K562 (cell line): ENCODE measurements around the gene RACK1. TPM values are rescaled to one million over a fixed set of nuclear protein-coding genes. Genes with fewer than 3 reads are reported as not detected.

ENCODE experiments used
- E4F1 ChIP-seq: fragments of 250-450 bp; sonication (Bioruptor Pico); IDR thresholded peaks from 2 replicates; pipeline ENCODE4 v1.5.0; 2021; ENCODE audit warnings: mild to moderate bottlenecking, borderline replicate concordance
- ESRRA ChIP-seq: fragments of 450-650 bp; IDR thresholded peaks from 2 replicates; pipeline ENCODE4 v1.6.1; 2014; ENCODE audit warnings: low read depth, mild to moderate bottlenecking, moderate library complexity, borderline replicate concordance
- ETS1 ChIP-seq: conservative IDR thresholded peaks from 2 replicates; pipeline ENCODE4 v1.6.1; 2011; ENCODE audit warnings: low read depth, mild to moderate bottlenecking, low read length; ENCODE audit not compliant: control insufficient read depth
- FIP1L1 ChIP-seq: fragments of 200-400 bp; formaldehyde crosslinking; IDR thresholded peaks from 2 replicates; pipeline ENCODE4 v1.6.1; 2018; ENCODE audit warnings: mild to moderate bottlenecking, low read depth, low read length; ENCODE audit not compliant: poor library complexity, severe bottlenecking
- MGA ChIP-seq: fragments of 450-650 bp; IDR thresholded peaks from 2 replicates; pipeline ENCODE4 v1.6.1; 2016; ENCODE audit warnings: mild to moderate bottlenecking, moderate library complexity
- STAT6 ChIP-seq: sonication (generic); formaldehyde crosslinking; IDR thresholded peaks from 2 replicates; pipeline ENCODE4 v1.8.1; 2023; ENCODE audit warnings: mild to moderate bottlenecking, missing genetic modification reagents
- XRCC4 ChIP-seq: IDR thresholded peaks from one replicate; pipeline ENCODE4 v1.6.1; 2011; ENCODE audit not compliant: insufficient read depth, insufficient read length; ENCODE audit errors: extremely low read depth
- ZFPM2 ChIP-seq: fragments of 250-450 bp; sonication (Bioruptor Pico); IDR thresholded peaks from 2 replicates; pipeline ENCODE4 v1.5.1; 2022; ENCODE audit warnings: mild to moderate bottlenecking
- polyA plus RNA-seq, 8 experiments: library from polyadenylated mRNA; depleted of rRNA in 4 of 8; stranded (reverse) in 5 of 8; unstranded in 3 of 8; fragments of >200 nt; fragmentation: Nextera tagmentation in 2 of 8; fragmentation: Illumina TruSeq in 1 of 8; extraction: Ambion mirVana in 2 of 8; extraction: Trizol in 1 of 8; gene quantifications; 2 replicates each; pipeline versions ENCODE4 v1.2.1 to v1.2.3, GENCODE V29; 2011 to 2014; ENCODE audit warnings: inconsistent platforms in 1 of 8, missing spikeins in 1 of 8
- total RNA-seq, 7 experiments: library from RNA; depleted of rRNA in 6 of 7; stranded (reverse); fragments of >200 nt in 6 of 7; fragmentation: Illumina TruSeq in 2 of 7; extraction: Trizol in 2 of 7; gene quantifications; 2 replicates each; pipeline versions ENCODE4 v1.2.1 to v1.2.3, GENCODE V29; 2011 to 2021; ENCODE audit warnings: low replicate concordance in 1 of 7

The RACK1 gene
- total and polyA plus RNA-seq, 9 of the 15 experiments (the other 6 are each of a cell fraction or from before 2014, with no cell fraction given) = 2,303 to 5,311 (median 3,833) TPM

- TF ChIP-seq MGA (peak; percentile 89), STAT6 (CRISPR knock-in tag) (no peak), ZFPM2 (CRISPR knock-in tag) (no peak), ETS1 (peak; percentile 39; the same call in 1 of the 2 replicates), XRCC4 (no peak), ESRRA (no peak), E4F1 (CRISPR knock-in tag) (no peak), FIP1L1 (peak; percentile 62)
Observed at GRCh38 chr5:181217111-181217802, 26.4 kb downstream of the RACK1 start (continued).
